ENCODE data around the gene FBXW7. TPM values are rescaled to one million over a fixed set of nuclear protein-coding genes. Genes with fewer than 3 reads are reported as not detected.

Gene FBXW7
- total and polyA plus RNA-seq, 2 experiments from 2014 or later: 19.7 to 67.7 TPM

- TF ChIP-seq CTCF (IDR thresholded peaks at IDR 0.05; ENCODE audit: low read depth, low read length): no peak
- Histone ChIP-seq H3K9me3 (ENCODE audit: low read depth) (no peaks in the 10 kb centered on the region), H3K4me1 (ENCODE audit: low read depth) (no peaks in the 10 kb centered on the region), H3K27me3 (no peaks in the 10 kb centered on the region), H3K4me3 (no peak overlapping the region), H3K36me3 (no peaks in the 10 kb centered on the region), H3K27ac (no peak overlapping the region)
- no peak for DNase-seq (ENCODE audit: low read depth in 1 of 2, low spot score in 1 of 2)
Measured at GRCh38 chr4:152278172-152278504, 257.8 kb downstream of the FBXW7 start.

GRCh38 chr4:152277333-152277732, 258.6 kb downstream of the FBXW7 start:
- Histone ChIP-seq H3K4me1 (ENCODE audit: low read depth) (no peaks in the 10 kb centered on the region), H3K27ac (no peak overlapping the region), H3K36me3 (no peaks in the 10 kb centered on the region), H3K9me3 (ENCODE audit: low read depth) (no peaks in the 10 kb centered on the region), H3K27me3 (no peaks in the 10 kb centered on the region), H3K4me3 (no peak overlapping the region)
- no peak for TF ChIP-seq CTCF (IDR thresholded peaks at IDR 0.05; ENCODE audit: low read depth, low read length)
- no peak for DNase-seq (ENCODE audit: low read depth in 1 of 2, low spot score in 1 of 2)

GRCh38 chr4:152273343-152273742, 262.5 kb downstream of the FBXW7 start:
- Histone ChIP-seq H3K27me3 (no peaks in the 10 kb centered on the region), H3K9me3 (ENCODE audit: low read depth) (no peaks in the 10 kb centered on the region), H3K36me3 (no peaks in the 10 kb centered on the region), H3K4me1 (ENCODE audit: low read depth) (no peaks in the 10 kb centered on the region), H3K27ac (no peak overlapping the region), H3K4me3 (no peak overlapping the region)
- DNase-seq (ENCODE audit: low read depth in 1 of 2, low spot score in 1 of 2): no peak
- TF ChIP-seq CTCF (IDR thresholded peaks at IDR 0.05; ENCODE audit: low read depth, low read length): no peak

Other genes starting within 250 kb of the FBXW7 start
- gene TMEM154, start 143.9 kb upstream of the FBXW7 start, total RNA-seq: 0.12 and 0.67 TPM in 2 replicates
- gene TMEM154, start 143.9 kb upstream of the FBXW7 start, polyA plus RNA-seq: 0.21 and 1.0 TPM in 2 replicates
- 0.56 and 1.5 TPM in 2 replicates for gene TIGD4, start 243.6 kb upstream of the FBXW7 start, total RNA-seq
- gene TIGD4, start 243.6 kb upstream of the FBXW7 start, polyA plus RNA-seq: 0.55 and 0.82 TPM in 2 replicates
- gene ARFIP1, start 243.9 kb upstream of the FBXW7 start, total RNA-seq: 19.3 and 20.3 TPM in 2 replicates
- gene ARFIP1, start 243.9 kb upstream of the FBXW7 start, polyA plus RNA-seq: 26.9 and 32.7 TPM in 2 replicates